Sciatic nerve (tissue), 2 donors: ENCODE measurements around the gene ARHGAP25. TPM values are rescaled to one million over a fixed set of nuclear protein-coding genes. Genes with fewer than 3 reads are reported as not detected.

Source experiments
- ATAC-seq: fragments of 200-7000 bp; cut with Tn5 transposase; one replicate; pipeline ENCODE4 v1.9.1; 2020; ENCODE audit warnings: mild to moderate bottlenecking, moderate library complexity
- DNase-seq: peaks from one replicate; pipeline ENCODE4 v3.0.0-alpha.2; 2020; ENCODE audit warnings: low spot score
- intact Hi-C: fragments of 100-400 bp; cut with DNase I; formaldehyde crosslinking; loops from one replicate; pipeline ENCODE4 v1.14.2; 2022
- total RNA-seq: library from RNA; stranded (reverse); fragmentation: NEBNext Ultra II Directional; extraction: Animal tissue kit (Norgen Biotek cat#: 25700); gene quantifications from one replicate; pipeline ENCODE4 v1.2.1, GENCODE V29; 2021
- donor health status: DM: no; HTN: no; CAD: no.
- donor health status: DM: no; HTN: no; CAD: no.

ARHGAP25 gene
- total RNA-seq, 1 donor from 2014 or later, result 21.6 TPM

DNA sequence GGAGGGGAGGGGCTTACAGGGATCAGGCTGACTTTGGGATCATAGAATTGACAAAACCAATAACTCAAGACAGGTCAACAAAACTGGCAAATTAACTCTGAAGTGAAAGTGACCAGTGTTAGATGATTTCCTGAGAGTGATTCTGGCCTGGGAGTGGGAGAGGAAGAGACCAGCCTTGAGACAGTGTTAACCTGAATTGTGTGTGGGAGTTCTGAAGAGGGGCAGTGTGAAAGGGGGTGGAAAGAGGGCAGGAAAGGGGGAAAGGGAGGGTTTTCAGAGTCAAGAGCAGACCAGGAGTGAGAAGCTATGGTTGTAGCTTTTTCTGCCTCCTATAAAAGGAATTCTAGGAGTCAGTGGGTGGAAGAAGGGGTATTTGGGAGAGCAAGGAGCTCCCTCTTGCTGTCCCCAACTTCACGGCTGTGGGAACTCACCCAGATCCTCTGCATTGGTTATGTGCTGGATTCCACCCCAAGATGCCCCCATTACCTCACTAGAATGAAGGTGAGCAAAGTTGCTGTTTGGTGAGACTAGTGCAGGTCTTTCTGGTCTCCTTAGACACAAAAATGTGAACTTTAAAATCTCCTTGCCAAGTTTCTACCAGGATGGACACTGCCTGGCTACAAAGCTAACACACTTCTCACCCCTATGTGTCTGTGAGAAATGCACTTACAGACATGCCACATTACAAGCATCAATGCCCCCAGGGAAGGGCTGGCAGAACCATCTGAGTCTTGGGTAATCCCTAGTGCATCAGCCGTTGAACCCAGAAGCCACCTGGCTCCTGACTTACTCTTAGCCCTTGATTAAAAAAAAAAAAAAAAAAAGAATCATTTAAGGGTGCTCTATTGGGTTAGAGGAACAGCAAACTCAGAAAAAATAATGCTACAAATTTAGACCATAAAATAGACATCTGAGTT lies 75.0 kb downstream of the ARHGAP25 start:
- DNase-seq (no peak), ATAC-seq (no peak)
- intact Hi-C loops, result no loop called here

DNA sequence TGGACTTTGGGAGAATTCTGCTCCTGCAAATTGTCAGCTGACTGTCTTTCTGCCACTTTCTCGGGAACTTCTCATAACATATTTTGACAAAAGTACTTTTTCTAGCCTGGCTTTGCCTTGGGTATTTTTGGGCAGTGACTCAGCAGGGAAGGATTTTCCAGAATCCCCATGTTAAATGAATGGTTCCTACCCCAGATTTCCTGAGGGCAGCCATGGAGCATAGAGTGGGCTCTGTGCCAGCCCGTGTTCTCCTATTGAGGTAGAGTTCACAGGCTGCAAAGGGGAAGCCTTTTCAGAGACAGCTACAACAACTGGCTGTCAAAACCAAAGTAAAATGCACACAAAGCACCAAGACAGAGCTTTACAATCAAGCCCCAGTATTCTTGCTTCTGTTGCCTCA lies 76.8 kb downstream of the ARHGAP25 start:
- ATAC-seq, result no peak
- intact Hi-C loops, result no loop called here
- DNase-seq, result peak; percentile 68

GRCh38 chr2:68812251-68812650 lies 77.6 kb downstream of the ARHGAP25 start:
- ATAC-seq, result no peak
- intact Hi-C loops, result no loop called here
- DNase-seq, result no peak

GRCh38 chr2:68813596-68813995 lies 79.0 kb downstream of the ARHGAP25 start:
- intact Hi-C loops, result no loop called here
- ATAC-seq (no peak), DNase-seq (no peak)

- intact Hi-C loops, result no loop called here
- no peak for ATAC-seq
- DNase-seq, result no peak
These were observed 82.7 kb downstream of the ARHGAP25 start for GRCh38 chr2:68817306-68817705.

DNA sequence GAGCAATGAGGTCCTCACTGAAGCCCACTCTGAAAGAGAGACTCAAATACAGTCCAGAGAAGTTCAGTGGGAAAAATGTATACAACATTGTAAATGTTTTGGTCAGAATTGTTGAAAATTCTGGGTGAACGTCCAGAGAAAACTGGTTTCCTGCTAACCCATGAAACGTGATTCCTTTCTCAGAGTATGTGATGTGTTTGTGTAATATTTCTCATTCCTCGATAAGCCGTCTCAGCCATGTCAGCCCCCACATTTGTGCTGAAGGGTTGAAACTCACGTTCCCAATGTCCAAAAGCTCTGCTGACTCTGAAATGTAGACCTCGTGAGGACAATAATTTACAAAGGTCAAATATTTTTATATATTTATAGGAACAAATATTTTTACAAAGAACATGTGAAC lies 84.9 kb downstream of the ARHGAP25 start:
- intact Hi-C loops, result no loop called here
- DNase-seq (no peak), ATAC-seq (no peak)

- DNase-seq, result no peak
- ATAC-seq, result no peak
- intact Hi-C loops, result no loop called here
These were observed 87.7 kb downstream of the ARHGAP25 start for GRCh38 chr2:68822207-68822872.

DNA sequence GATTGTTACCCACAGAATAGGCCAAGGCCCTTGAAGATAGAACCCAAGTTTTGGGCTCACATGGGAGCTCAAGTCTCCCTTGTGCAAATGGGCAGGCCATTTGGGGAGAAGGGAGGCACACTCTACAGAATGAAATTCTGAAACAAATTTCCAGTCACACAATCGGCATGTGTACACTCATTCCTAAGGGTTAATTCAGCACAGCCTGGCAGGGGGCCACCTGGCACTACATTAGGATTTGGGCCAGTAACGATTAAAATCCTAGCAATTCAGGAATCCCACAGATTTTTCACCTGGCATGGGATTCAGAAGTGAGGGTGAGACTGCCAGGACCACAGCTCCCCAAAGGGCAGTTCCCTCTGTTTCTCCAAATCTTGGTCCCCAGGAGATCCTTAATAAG lies 90.2 kb downstream of the ARHGAP25 start:
- ATAC-seq (no peak), DNase-seq (no peak)
- intact Hi-C loops, result no loop called here

DNA sequence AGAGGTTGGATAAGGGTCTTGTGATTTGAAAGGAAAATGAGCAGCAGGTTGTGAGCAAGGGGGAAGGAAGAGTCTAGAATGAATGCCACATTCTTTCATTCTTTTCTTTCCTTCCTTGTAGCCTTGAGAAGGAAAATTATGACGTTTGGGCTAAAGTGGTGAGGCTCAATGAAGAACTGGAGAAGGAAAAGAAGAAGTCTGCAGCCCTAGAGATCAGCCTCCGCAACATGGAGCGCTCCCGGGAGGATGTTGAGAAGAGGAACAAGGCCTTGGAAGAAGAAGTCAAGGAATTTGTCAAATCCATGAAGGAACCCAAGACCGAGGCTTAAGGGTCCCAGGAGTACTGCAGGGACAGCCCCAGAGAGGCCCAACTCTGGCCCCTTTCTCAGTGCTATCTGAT lies 91.3 kb downstream of the ARHGAP25 start:
- intact Hi-C loops, result no loop called here
- ATAC-seq, result no peak
- DNase-seq, result no peak

GRCh38 chr2:68827666-68828065 lies 93.1 kb downstream of the ARHGAP25 start:
- DNase-seq (no peak), ATAC-seq (no peak)
- intact Hi-C loops, result no loop called here

- peak; percentile 97 for DNase-seq
- peak; percentile 89 for ATAC-seq
- intact Hi-C loops, result no loop called here
These were observed 94.5 kb downstream of the ARHGAP25 start for GRCh38 chr2:68828887-68829708.

DNA sequence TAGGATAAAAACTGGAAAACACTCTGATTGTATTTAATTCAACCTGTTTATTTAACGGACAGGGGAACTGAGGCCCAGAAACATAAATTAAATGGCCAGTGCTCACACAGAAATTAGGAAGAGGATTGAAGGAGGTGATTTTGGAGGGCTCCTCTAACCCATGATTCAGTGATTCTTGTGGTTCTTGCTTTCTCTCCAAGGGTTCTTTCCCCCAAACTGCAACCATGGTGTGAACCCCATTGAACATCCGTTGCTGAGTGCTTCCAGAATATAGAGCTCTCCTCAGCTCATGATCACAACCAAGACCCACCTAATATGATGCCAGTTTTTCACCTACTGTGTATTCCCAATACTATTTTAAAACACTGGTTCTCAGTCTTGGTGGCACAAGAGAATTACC lies 95.1 kb downstream of the ARHGAP25 start:
- ATAC-seq (no peak), DNase-seq (no peak)
- intact Hi-C loops, result loop anchor here (10.0 kb wide), 1 partner anchor 75 kb away; no protein-coding TSS in a partner anchor

DNA sequence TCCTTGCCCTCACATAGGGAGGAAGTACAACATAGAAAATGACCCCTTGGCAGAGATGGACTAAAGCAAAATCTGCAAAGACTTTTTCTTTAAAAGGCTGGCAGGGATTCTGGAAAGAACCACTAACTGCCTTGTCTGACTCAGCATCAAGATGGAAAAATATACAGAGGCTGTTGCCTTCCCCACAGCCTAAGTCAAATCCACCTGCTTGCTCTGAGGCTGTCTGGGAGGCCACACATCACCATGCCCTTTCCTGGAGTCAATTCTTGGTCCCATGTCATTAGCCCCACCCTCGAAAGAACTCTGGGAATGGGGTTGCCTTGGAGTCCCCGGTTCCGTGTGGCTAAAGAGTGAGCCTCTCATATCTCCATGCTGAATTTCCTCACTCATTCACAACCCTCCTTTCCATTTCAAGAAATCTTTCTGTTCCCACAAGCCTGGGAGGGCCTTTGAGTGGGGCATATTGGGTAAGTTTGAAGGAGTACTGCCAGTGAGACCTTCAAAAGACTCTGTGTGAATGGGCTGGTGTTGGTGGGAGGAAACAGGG lies 97.1 kb downstream of the ARHGAP25 start:
- ATAC-seq (peak; percentile 6), DNase-seq (no peak)
- intact Hi-C loops, result loop anchor here (10.0 kb wide), 1 partner anchor 77 kb away; no protein-coding TSS in a partner anchor

DNA sequence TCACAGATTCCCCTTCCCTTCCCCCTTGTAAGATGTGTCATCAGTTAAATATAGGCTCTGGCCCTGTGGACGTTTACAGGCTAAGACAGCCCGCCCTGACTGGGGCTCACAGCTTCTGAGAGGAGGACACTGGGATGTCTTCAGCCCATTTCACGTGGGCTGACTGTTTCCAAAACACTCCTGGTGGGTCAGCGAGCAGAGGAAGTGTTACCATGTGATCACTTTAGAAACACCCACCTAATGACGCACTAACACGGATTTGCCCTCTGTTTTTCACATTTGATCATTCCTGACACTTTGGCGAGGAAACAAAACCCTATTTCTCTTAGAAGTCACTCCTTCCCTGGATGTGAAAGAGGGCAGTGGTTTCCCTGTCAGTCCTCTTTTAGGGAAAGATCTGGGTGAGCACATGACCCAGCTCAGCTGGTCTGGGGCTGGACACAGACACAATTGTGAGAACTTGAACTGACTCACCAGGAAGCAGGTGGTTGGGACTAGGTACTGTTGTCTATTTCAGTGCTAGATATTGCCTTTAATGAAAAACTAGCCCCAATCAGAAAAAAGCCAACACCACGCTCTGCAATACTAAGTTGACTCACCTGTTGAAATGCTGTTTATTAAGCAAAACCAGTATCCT lies 97.7 kb downstream of the ARHGAP25 start:
- intact Hi-C loops, result loop anchor here (10.0 kb wide), 1 partner anchor 78 kb away; no protein-coding TSS in a partner anchor
- peak; percentile 77 for DNase-seq
- ATAC-seq, result peak; percentile 78

DNA sequence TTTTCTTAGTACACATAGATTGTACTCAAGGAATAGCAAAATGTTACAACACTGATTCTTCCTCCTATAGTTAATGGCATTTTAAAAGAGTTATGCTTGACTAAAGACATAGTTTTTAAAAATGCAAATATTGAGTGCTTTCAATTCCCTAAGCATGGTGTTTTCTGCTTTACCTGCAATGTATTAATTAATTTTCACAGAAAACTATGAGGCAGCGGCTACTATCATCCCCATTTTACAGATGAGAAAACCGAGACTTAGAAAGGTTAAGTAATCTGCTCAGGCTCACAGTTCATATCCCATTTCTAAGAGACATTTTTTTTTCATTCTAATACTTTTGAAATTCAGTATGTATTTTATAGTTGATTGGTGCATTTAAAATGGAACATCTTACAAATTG lies 98.6 kb downstream of the ARHGAP25 start:
- DNase-seq, result no peak
- intact Hi-C loops, result loop anchor here (10.0 kb wide), 1 partner anchor 78 kb away; no protein-coding TSS in a partner anchor

GRCh38 chr2:68834737-68835376 lies 100.2 kb downstream of the ARHGAP25 start:
- intact Hi-C loops, result loop anchor here (10.0 kb wide), 1 partner anchor 80 kb away; no protein-coding TSS in a partner anchor
- ATAC-seq (no peak), DNase-seq (no peak)

More for the DNA sequence above, 98.6 kb downstream of the ARHGAP25 start:
- ATAC-seq, result no peak

DNA sequence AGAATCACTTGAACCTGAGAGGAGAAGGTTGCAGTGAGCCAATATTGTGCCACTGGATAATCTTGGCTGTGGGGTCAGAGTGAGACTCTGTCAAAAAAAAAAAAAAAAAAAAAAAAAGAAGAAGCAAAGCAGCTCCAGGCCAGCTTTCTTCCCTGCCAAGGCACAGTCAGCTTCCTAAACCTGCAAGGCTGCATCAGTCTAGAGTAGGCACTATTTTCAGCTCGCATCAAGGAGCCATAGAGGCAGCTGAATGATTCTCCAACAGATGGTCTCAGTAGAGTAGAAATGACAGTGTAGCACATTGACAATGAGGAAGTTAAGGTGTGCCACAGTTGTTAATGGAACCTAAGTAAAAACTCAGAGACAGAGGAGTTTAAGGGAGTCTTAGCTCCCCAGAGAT lies 101.0 kb downstream of the ARHGAP25 start:
- intact Hi-C loops, result loop anchor here (10.0 kb wide), 1 partner anchor 81 kb away; no protein-coding TSS in a partner anchor
- ATAC-seq (peak; percentile 4), DNase-seq (no peak)
